IMR-90 (cell line): Measurements from ENCODE around the gene SMYD5. TPM values are rescaled to one million over a fixed set of nuclear protein-coding genes. Genes with fewer than 3 reads are reported as not detected.
A peak's percentile ranks its signal among the peaks of the same experiment; 100 is the strongest.

ENCODE experiments used
- ATAC-seq: fragments of 200-7000 bp; cut with Tn5 transposase; 2 replicates; pipeline ENCODE4 v1.9.1; 2020; ENCODE audit warnings: low read depth, mild to moderate bottlenecking, moderate library complexity
- BruUV-seq: library from RNA; stranded (reverse); fragments of 400-500 nt; replicated peaks from 2 replicates; lab custom pipeline; 2021; lab: Mats Ljungman, UMichigan
- CTCF ChIA-PET: fragments of 300-600 bp; formaldehyde crosslinking; extraction: SDS; loops from one replicate; lab custom pipeline; 2021; ENCODE audit warnings: antibody characterized with exemption; lab: Yijun Ruan, JAX
- POLR2A ChIA-PET: fragments of 300-600 bp; sonication (Branson Sonifier 250); formaldehyde crosslinking; loops from one replicate; lab custom pipeline; 2022; ENCODE audit warnings: antibody characterized with exemption; ENCODE audit not compliant: unreplicated experiment; lab: Charles Lee
- DNase-seq: peaks from one replicate; pipeline ENCODE4 v3.0.0; 2013
- H2AFZ ChIP-seq: replicated peaks from 2 replicates; pipeline ENCODE3; 2013; ENCODE audit warnings: low read length, mild to moderate bottlenecking; ENCODE audit not compliant: poor library complexity
- H2AK5ac ChIP-seq: 2 replicates; pipeline ENCODE4 v1.6.1; 2013; ENCODE audit warnings: low read depth, low read length, inconsistent platforms
- H2AK9ac ChIP-seq: replicated peaks from 2 replicates; pipeline ENCODE3; 2013; ENCODE audit warnings: mild to moderate bottlenecking, low read depth, low read length, moderate library complexity; ENCODE audit not compliant: poor library complexity
- H2BK120ac ChIP-seq: 2 replicates; pipeline ENCODE4 v1.6.1; 2013; ENCODE audit warnings: low read depth, low read length, inconsistent platforms
- H2BK15ac ChIP-seq: 3 replicates; pipeline ENCODE4 v1.6.1; 2013; ENCODE audit warnings: low read depth, low read length, inconsistent platforms
- H2BK20ac ChIP-seq: 2 replicates; pipeline ENCODE4 v1.6.1; 2013; ENCODE audit warnings: low read depth, mild to moderate bottlenecking, inconsistent platforms, low read length, moderate library complexity
- H2BK5ac ChIP-seq: 2 replicates; pipeline ENCODE4 v1.6.1; 2013; ENCODE audit warnings: mild to moderate bottlenecking, low read depth, low read length, inconsistent platforms; ENCODE audit not compliant: poor library complexity, severe bottlenecking
- H3K14ac ChIP-seq: replicated peaks from 2 replicates; pipeline ENCODE4 v1.6.1; 2013; ENCODE audit warnings: low read depth, low read length, inconsistent platforms
- H3K18ac ChIP-seq: 2 replicates; pipeline ENCODE4 v1.6.1; 2013; ENCODE audit warnings: low read depth, low read length, control low read depth
- H3K23ac ChIP-seq: 2 replicates; pipeline ENCODE4 v1.6.1; 2013; ENCODE audit warnings: low read depth, low read length, inconsistent platforms
- H3K27ac ChIP-seq: 2 replicates; pipeline ENCODE4 v1.5.1; 2013; ENCODE audit warnings: mild to moderate bottlenecking, control low read depth, low read length; ENCODE audit not compliant: insufficient read depth
- H3K27me3 ChIP-seq: 2 replicates; pipeline ENCODE4 v1.6.1; 2013; ENCODE audit warnings: low read length; ENCODE audit not compliant: control insufficient read depth, insufficient read depth
- H3K36me3 ChIP-seq: 2 replicates; pipeline ENCODE4 v1.6.1; 2013; ENCODE audit warnings: low read length, mixed read lengths; ENCODE audit not compliant: control insufficient read depth, insufficient read depth
- H3K4ac ChIP-seq: 2 replicates; pipeline ENCODE4 v1.6.1; 2013; ENCODE audit warnings: low read depth, low read length, inconsistent platforms
- H3K4me1 ChIP-seq: 2 replicates; pipeline ENCODE4 v1.6.1; 2013; ENCODE audit warnings: low read length, mixed read lengths; ENCODE audit not compliant: control insufficient read depth, insufficient read depth
- H3K4me2 ChIP-seq: 2 replicates; pipeline ENCODE4 v1.6.1; 2013; ENCODE audit warnings: low read depth, mild to moderate bottlenecking, control low read depth, low read length, moderate library complexity
- H3K4me3 ChIP-seq: 2 replicates; pipeline ENCODE4 v1.5.1; 2013; ENCODE audit warnings: low read depth, mild to moderate bottlenecking, control low read depth, low read length, moderate library complexity; ENCODE audit not compliant: insufficient read depth
- H3K56ac ChIP-seq: 2 replicates; pipeline ENCODE4 v1.6.1; 2013; ENCODE audit warnings: low read length, inconsistent platforms; ENCODE audit not compliant: insufficient read depth; ENCODE audit errors: extremely low read depth
- H3K79me1 ChIP-seq, 2 experiments: 2 replicates each; pipeline ENCODE4 v1.6.1; 2013; ENCODE audit warnings: low read length in 2 of 2, inconsistent platforms in 1 of 2, low read depth in 1 of 2
- H3K9ac ChIP-seq: 2 replicates; pipeline ENCODE4 v1.6.1; 2013; ENCODE audit warnings: low read depth, low read length, control low read depth
- H3K9me1 ChIP-seq: 2 replicates; pipeline ENCODE4 v1.6.1; 2013; ENCODE audit warnings: low read length, inconsistent platforms; ENCODE audit not compliant: insufficient read depth
- H3K9me3 ChIP-seq: 2 replicates; pipeline ENCODE4 v1.6.1; 2013; ENCODE audit warnings: low read length; ENCODE audit not compliant: control insufficient read depth, insufficient read depth
- H4K20me1 ChIP-seq: 2 replicates; pipeline ENCODE4 v1.6.1; 2013; ENCODE audit warnings: low read length, inconsistent platforms; ENCODE audit not compliant: insufficient read depth
- H4K5ac ChIP-seq: 2 replicates; pipeline ENCODE4 v1.6.1; 2013; ENCODE audit warnings: mild to moderate bottlenecking, low read depth, low read length, control low read depth
- H4K8ac ChIP-seq, 2 experiments: 2 replicates each; pipeline ENCODE4 v1.6.1; 2013; ENCODE audit warnings: low read depth in 2 of 2, low read length in 2 of 2, control low read depth in 1 of 2, inconsistent platforms in 1 of 2
- H4K91ac ChIP-seq: 2 replicates; pipeline ENCODE4 v1.6.1; 2013; ENCODE audit warnings: low read depth, low read length, inconsistent platforms; ENCODE audit not compliant: insufficient read depth
- BHLHE40 ChIP-seq: fragments of 150-350 bp; IDR thresholded peaks from 2 replicates; pipeline ENCODE4 v1.6.1; 2016; ENCODE audit warnings: mild to moderate bottlenecking, low read depth, low read length
- CTCF ChIP-seq: conservative IDR thresholded peaks from 2 replicates; pipeline ENCODE4 v1.5.1; 2012; ENCODE audit warnings: mild to moderate bottlenecking, low read depth, low read length, improper control_type of control experiment
- MAFK ChIP-seq: IDR thresholded peaks from 2 replicates; pipeline ENCODE4 v1.6.1; 2012; ENCODE audit warnings: low read depth, low read length, improper control_type of control experiment
- WGBS, 2 experiments: methylation state at CpG; one replicate each; pipeline versions ENCODE4 v1.1.5 to v1.1.7; 2013; ENCODE audit warnings: missing lambda C conversion rate in 2 of 2; ENCODE audit not compliant: insufficient read length in 1 of 2; ENCODE audit errors: extremely low coverage in 2 of 2; 5-methylcytosine and 5-hydroxymethylcytosine counted together
- dilution Hi-C: fragments of 300-500 bp; cut with HindIII; formaldehyde crosslinking; loops from one replicate; pipeline ENCODE4 v1.14.3; 2018; ENCODE audit warnings: low sequenced_read_pairs; ENCODE audit not compliant: unreplicated experiment
- in situ Hi-C: fragments of 300-500 bp; cut with MboI; formaldehyde crosslinking; loops from 3 replicates; pipeline ENCODE4 v1.14.3; 2019; ENCODE audit warnings: low sequenced_read_pairs, inconsistent platforms, mixed read lengths
- intact Hi-C: fragments of 100-400 bp; cut with micrococcal nuclease; formaldehyde crosslinking; loops from 2 replicates; pipeline ENCODE4 v1.10.0; 2022
- polyA plus RNA-seq, 3 experiments: library from polyadenylated mRNA; depleted of rRNA; stranded (reverse); fragments of >200 nt; gene quantifications; 2 replicates each; pipeline ENCODE4 v1.2.3, GENCODE V29; 2012; ENCODE audit warnings: low replicate concordance in 1 of 3
- total RNA-seq: library from RNA; depleted of rRNA; stranded (reverse); fragments of >200 nt; gene quantifications from 2 replicates; pipeline ENCODE4 v1.2.3, GENCODE V29; 2012

The SMYD5 gene
- total and polyA plus RNA-seq, 2 of the 4 experiments (the other 2 are of a cell fraction) = 17.8 to 19.7 TPM

GRCh38 chr2:73246850-73247249, 32.8 kb downstream of the SMYD5 start:
- CTCF ChIA-PET = interaction anchor here (0.9 kb wide), 1 partner anchor 12 kb away, joined by 3 read pairs; no protein-coding TSS in a partner anchor
- no peak overlapping the region for H2AFZ ChIP-seq
- intact Hi-C loops (no loop called here), in situ Hi-C loops (no loop called here), dilution Hi-C loops (no loop called here)
- H3K4me2 ChIP-seq = no peak overlapping the region
- H3K27ac ChIP-seq = no peak overlapping the region
- peaks cover 2% of the 10 kb centered on the region; the same call in 1 of the 2 replicates for H3K4me1 ChIP-seq
- ATAC-seq (no peak), DNase-seq (no peak)
- no peak overlapping the region for H2BK20ac ChIP-seq
- no peak overlapping the region for H3K56ac ChIP-seq
- no peak overlapping the region for H3K23ac ChIP-seq
- no peak overlapping the region for H2BK5ac ChIP-seq
- H3K4ac ChIP-seq = no peak overlapping the region
- POLR2A ChIA-PET = no interaction called here
- peaks cover 5% of the 10 kb centered on the region; the same call in 1 of the 2 replicates for H3K9me1 ChIP-seq
- no peak overlapping the region for H4K91ac ChIP-seq
- no peak overlapping the region for H3K9ac ChIP-seq
- no TSS peak for BruUV-seq
- WGBS, 2 experiments = 93% methylated on average over 2 of the region's 3 CpGs; no CpG with 5 or more reads in 1 of the 2 experiments
- H2BK15ac ChIP-seq = no peak overlapping the region
- H4K20me1 ChIP-seq = peaks cover 27% of the 10 kb centered on the region
- H3K9me3 ChIP-seq = no peaks in the 10 kb centered on the region
- no peak overlapping the region for H3K18ac ChIP-seq
- no peak overlapping the region for H4K8ac ChIP-seq
- H3K36me3 ChIP-seq = peaks cover 64% of the 10 kb centered on the region
- H3K27me3 ChIP-seq = no peaks in the 10 kb centered on the region
- peaks cover 38 to 47% of the 10 kb centered on the region in 2 experiments for H3K79me1 ChIP-seq
- no peak overlapping the region for H2AK5ac ChIP-seq
- TF ChIP-seq CTCF = no peak
- TF ChIP-seq BHLHE40 = no peak
- TF ChIP-seq MAFK = 0 out of 2 replicates have a peak, but pooled peaks have one; percentile 31
- no peak overlapping the region for H2AK9ac ChIP-seq
- H3K14ac ChIP-seq = no peak overlapping the region
- no peak overlapping the region for H3K4me3 ChIP-seq
- H2BK120ac ChIP-seq = no peak overlapping the region
- no peak overlapping the region for H4K5ac ChIP-seq
